Measurements from ENCODE around the gene POLR1G.

DNA sequence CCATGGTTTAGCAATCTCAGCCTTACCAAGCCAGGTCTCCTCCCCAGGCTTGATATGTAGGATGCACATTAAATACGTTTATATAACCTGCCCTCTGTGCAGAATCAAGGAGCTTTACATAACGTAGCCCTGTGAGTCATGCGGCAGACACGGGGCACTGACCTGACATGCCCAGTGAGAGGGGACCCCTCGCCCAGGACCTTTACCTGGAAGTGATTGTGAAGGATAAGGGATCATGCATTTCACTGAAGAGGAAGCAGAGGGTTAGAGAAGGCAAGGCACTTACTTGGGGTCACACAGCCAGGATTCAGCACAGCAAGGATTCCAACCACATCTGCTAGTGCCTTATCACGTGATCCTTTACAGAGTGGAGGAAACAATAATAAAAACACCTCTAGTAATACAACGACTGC lies 42.4 kb downstream of the POLR1G start:
- TF ChIP-seq CTCF (conservative IDR thresholded peaks at IDR 0.05; ENCODE audit: low read length) (no peak), EZH2phosphoT487 (IDR thresholded peaks at IDR 0.05; ENCODE audit: borderline replicate concordance) (no peak)

Measured in Loucy (cell line).